Liver (tissue), 9 donors: ENCODE measurements around the gene NGF. TPM values are rescaled to one million over a fixed set of nuclear protein-coding genes. Genes with fewer than 3 reads are reported as not detected.

Source experiments
- DNase-seq: peaks from one replicate; pipeline ENCODE4 v3.0.0-alpha.2; 2017; ENCODE audit warnings: low spot score
- H3K27ac ChIP-seq, 2 donors: one replicate each; pipeline ENCODE4 v1.7.0; 2013; ENCODE audit warnings: inconsistent platforms in 2 of 2, low read length in 2 of 2, control low read depth in 1 of 2, low read depth in 1 of 2, mild to moderate bottlenecking in 1 of 2
- H3K27me3 ChIP-seq, 4 donors: one replicate each; pipeline versions ENCODE4 v1.6.1 to v1.7.0; 2013; ENCODE audit warnings: low read length in 3 of 4, inconsistent platforms in 1 of 4, mild to moderate bottlenecking in 1 of 4, moderate library complexity in 1 of 4; ENCODE audit not compliant: control insufficient read depth in 4 of 4, insufficient read depth in 4 of 4
- H3K36me3 ChIP-seq, 4 donors: one replicate each; pipeline versions ENCODE4 v1.6.1 to v1.7.0; 2013; ENCODE audit warnings: low read length in 3 of 4, mild to moderate bottlenecking in 3 of 4, low read depth in 1 of 4, moderate library complexity in 1 of 4; ENCODE audit not compliant: control insufficient read depth in 4 of 4, insufficient read depth in 3 of 4
- H3K4me1 ChIP-seq, 4 donors: one replicate each; pipeline versions ENCODE4 v1.6.1 to v1.7.0; 2013; ENCODE audit warnings: low read length in 3 of 4, mild to moderate bottlenecking in 3 of 4, moderate library complexity in 1 of 4; ENCODE audit not compliant: control insufficient read depth in 4 of 4, insufficient read depth in 4 of 4
- H3K4me3 ChIP-seq, 3 donors: one replicate each; pipeline versions ENCODE4 v1.6.1 to v1.7.0; 2013; ENCODE audit warnings: low read length in 3 of 3, control low read depth in 1 of 3, low read depth in 1 of 3, mild to moderate bottlenecking in 1 of 3
- H3K9ac ChIP-seq, 2 donors: one replicate each; pipeline ENCODE4 v1.7.0; 2013; ENCODE audit warnings: low read length in 2 of 2, mild to moderate bottlenecking in 2 of 2, moderate library complexity in 2 of 2, control low read depth in 1 of 2, low read depth in 1 of 2
- H3K9me3 ChIP-seq, 4 donors: one replicate each; pipeline versions ENCODE4 v1.6.1 to v1.7.0; 2013; ENCODE audit warnings: low read length in 3 of 4; ENCODE audit not compliant: control insufficient read depth in 4 of 4
- ATF3 ChIP-seq: IDR thresholded peaks from 2 replicates; pipeline ENCODE4 v1.6.1; 2016; ENCODE audit warnings: antibody characterized with exemption
- EGR1 ChIP-seq, 2 donors: IDR thresholded peaks; 2 replicates each; pipeline ENCODE4 v1.6.1; 2016 to 2018; ENCODE audit warnings: antibody characterized with exemption in 2 of 2, low read depth in 2 of 2
- FOXA2 ChIP-seq: IDR thresholded peaks from 2 replicates; pipeline ENCODE4 v1.6.1; 2016; ENCODE audit warnings: antibody characterized with exemption
- GABPA ChIP-seq, 2 donors: IDR thresholded peaks in 1 of 2; conservative IDR thresholded peaks in 1 of 2; 2 replicates each; pipeline ENCODE4 v1.6.1; 2016; ENCODE audit warnings: antibody characterized with exemption in 2 of 2, mild to moderate bottlenecking in 1 of 2, moderate library complexity in 1 of 2
- HNF4A ChIP-seq, 2 donors: conservative IDR thresholded peaks; 2 replicates each; pipeline ENCODE4 v1.6.1; 2016; ENCODE audit warnings: antibody characterized with exemption in 2 of 2, mild to moderate bottlenecking in 2 of 2
- HNF4G ChIP-seq: IDR thresholded peaks from 2 replicates; pipeline ENCODE4 v1.6.1; 2016; ENCODE audit warnings: antibody characterized with exemption
- JUND ChIP-seq, 2 donors: IDR thresholded peaks; 2 replicates each; pipeline ENCODE4 v1.6.1; 2016; ENCODE audit warnings: antibody characterized with exemption in 2 of 2
- NR2F2 ChIP-seq: IDR thresholded peaks from 2 replicates; pipeline ENCODE4 v1.6.1; 2016; ENCODE audit warnings: antibody characterized with exemption
- RAD21 ChIP-seq, 2 donors: IDR thresholded peaks; 2 replicates each; pipeline ENCODE4 v1.6.1; 2016; ENCODE audit warnings: antibody characterized with exemption in 2 of 2, mild to moderate bottlenecking in 2 of 2
- RXRA ChIP-seq, 2 donors: IDR thresholded peaks; 2 replicates each; pipeline ENCODE4 v1.6.1; 2017 to 2018; ENCODE audit warnings: antibody characterized with exemption in 2 of 2, mild to moderate bottlenecking in 1 of 2
- SP1 ChIP-seq: IDR thresholded peaks from 2 replicates; pipeline ENCODE4 v1.6.1; 2018; ENCODE audit warnings: antibody characterized with exemption, mild to moderate bottlenecking
- TAF1 ChIP-seq: conservative IDR thresholded peaks from 2 replicates; pipeline ENCODE4 v1.6.1; 2016; ENCODE audit warnings: antibody characterized with exemption, mild to moderate bottlenecking
- YY1 ChIP-seq: IDR thresholded peaks from 2 replicates; pipeline ENCODE4 v1.6.1; 2016; ENCODE audit warnings: antibody characterized with exemption, mild to moderate bottlenecking
- WGBS: extraction: QIAGEN DNeasy Blood & Tissue Kit; methylation state at CpG from one replicate; pipeline ENCODE4 v1.1.7; 2013; 5-methylcytosine and 5-hydroxymethylcytosine counted together
- polyA plus RNA-seq, 2 donors: library from polyadenylated mRNA; stranded (reverse) in 1 of 2; unstranded in 1 of 2; fragments of 200-250 nt in 1 of 2; fragments of >200 nt in 1 of 2; fragmentation: Nextera tagmentation in 1 of 2; extraction: Ambion mirVana in 1 of 2; gene quantifications; one replicate each; pipeline versions ENCODE4 v1.2.1 to v1.2.3, GENCODE V29; 2013 to 2015
- total RNA-seq, 2 donors: library from RNA; depleted of rRNA; stranded (reverse); fragments of >200 nt; gene quantifications; one replicate each; pipeline ENCODE4 v1.2.3, GENCODE V29; 2014
- TF ChIP-seq, protein P1 (sequence below): IDR thresholded peaks from 2 replicates; pipeline ENCODE4 v1.6.1; 2016; ENCODE audit warnings: antibody characterized with exemption, mild to moderate bottlenecking
- TF ChIP-seq, protein P2 (sequence below): IDR thresholded peaks from 2 replicates; pipeline ENCODE4 v1.6.1; 2016; ENCODE audit warnings: antibody characterized with exemption
- TF ChIP-seq, protein P3 (sequence below): IDR thresholded peaks from 2 replicates; pipeline ENCODE4 v1.6.1; 2016; ENCODE audit warnings: antibody characterized with exemption
- TF ChIP-seq, protein P4 (sequence below): fragments of 150-350 bp; IDR thresholded peaks from 2 replicates; pipeline ENCODE4 v1.5.1; 2017; ENCODE audit warnings: improper control_type of control experiment, low read depth, low read length; ENCODE audit not compliant: missing input control
- donor health status: healthy.
- donor health status: healthy.
- donor health status: healthy.
- donor health status: healthy.
- donor health status: healthy.

Gene NGF
- total and polyA plus RNA-seq, 4 donors: 0.79 to 2.1 (median 1.2) TPM

DNA sequence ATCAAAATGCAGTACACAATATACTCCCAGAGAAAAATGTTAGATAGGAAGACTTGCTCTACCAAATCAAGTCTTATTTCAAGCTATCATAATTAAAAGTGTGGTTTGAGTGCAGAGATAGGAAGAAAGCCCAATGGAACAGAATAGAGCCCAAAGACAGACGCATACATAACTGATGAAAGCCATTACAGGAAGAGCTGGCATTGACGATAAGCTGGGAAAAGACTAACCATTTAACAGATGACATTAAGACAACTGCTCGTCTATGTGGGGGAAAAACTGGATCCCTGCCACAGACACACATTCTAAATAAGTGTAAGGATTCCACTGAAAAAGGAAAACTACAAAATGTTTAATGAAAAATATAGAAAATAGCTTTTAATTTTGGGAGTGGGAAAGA, 85.5 kb downstream of the NGF start:
- Histone ChIP-seq H3K4me1 (no peaks in the 10 kb centered on the region), H3K9ac (no peak overlapping the region), H3K4me3 (no peak overlapping the region), H3K36me3 (no peaks in the 10 kb centered on the region), H3K27me3 (peaks cover 0 to 2% (median 0%) of the 10 kb centered on the region in 4 donors), H3K27ac (no peak overlapping the region), H3K9me3 (peaks cover 0 to 3% (median under 1%) of the 10 kb centered on the region in 4 donors)
- no peak for TF ChIP-seq YY1
- no peak for TF ChIP-seq HNF4A (conservative IDR thresholded peaks at IDR 0.05)
- TF ChIP-seq GABPA (IDR thresholded peaks at IDR 0.05 in 1 of 2, conservative IDR thresholded peaks at IDR 0.05 in 1 of 2): no peak
- TF ChIP-seq, protein P1, sequence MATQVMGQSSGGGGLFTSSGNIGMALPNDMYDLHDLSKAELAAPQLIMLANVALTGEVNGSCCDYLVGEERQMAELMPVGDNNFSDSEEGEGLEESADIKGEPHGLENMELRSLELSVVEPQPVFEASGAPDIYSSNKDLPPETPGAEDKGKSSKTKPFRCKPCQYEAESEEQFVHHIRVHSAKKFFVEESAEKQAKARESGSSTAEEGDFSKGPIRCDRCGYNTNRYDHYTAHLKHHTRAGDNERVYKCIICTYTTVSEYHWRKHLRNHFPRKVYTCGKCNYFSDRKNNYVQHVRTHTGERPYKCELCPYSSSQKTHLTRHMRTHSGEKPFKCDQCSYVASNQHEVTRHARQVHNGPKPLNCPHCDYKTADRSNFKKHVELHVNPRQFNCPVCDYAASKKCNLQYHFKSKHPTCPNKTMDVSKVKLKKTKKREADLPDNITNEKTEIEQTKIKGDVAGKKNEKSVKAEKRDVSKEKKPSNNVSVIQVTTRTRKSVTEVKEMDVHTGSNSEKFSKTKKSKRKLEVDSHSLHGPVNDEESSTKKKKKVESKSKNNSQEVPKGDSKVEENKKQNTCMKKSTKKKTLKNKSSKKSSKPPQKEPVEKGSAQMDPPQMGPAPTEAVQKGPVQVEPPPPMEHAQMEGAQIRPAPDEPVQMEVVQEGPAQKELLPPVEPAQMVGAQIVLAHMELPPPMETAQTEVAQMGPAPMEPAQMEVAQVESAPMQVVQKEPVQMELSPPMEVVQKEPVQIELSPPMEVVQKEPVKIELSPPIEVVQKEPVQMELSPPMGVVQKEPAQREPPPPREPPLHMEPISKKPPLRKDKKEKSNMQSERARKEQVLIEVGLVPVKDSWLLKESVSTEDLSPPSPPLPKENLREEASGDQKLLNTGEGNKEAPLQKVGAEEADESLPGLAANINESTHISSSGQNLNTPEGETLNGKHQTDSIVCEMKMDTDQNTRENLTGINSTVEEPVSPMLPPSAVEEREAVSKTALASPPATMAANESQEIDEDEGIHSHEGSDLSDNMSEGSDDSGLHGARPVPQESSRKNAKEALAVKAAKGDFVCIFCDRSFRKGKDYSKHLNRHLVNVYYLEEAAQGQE: no peak
- no peak for TF ChIP-seq HNF4G
- TF ChIP-seq, protein P2, sequence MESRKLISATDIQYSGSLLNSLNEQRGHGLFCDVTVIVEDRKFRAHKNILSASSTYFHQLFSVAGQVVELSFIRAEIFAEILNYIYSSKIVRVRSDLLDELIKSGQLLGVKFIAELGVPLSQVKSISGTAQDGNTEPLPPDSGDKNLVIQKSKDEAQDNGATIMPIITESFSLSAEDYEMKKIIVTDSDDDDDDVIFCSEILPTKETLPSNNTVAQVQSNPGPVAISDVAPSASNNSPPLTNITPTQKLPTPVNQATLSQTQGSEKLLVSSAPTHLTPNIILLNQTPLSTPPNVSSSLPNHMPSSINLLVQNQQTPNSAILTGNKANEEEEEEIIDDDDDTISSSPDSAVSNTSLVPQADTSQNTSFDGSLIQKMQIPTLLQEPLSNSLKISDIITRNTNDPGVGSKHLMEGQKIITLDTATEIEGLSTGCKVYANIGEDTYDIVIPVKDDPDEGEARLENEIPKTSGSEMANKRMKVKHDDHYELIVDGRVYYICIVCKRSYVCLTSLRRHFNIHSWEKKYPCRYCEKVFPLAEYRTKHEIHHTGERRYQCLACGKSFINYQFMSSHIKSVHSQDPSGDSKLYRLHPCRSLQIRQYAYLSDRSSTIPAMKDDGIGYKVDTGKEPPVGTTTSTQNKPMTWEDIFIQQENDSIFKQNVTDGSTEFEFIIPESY: no peak
- no peak for TF ChIP-seq TAF1
- no peak for TF ChIP-seq JUND (IDR thresholded peaks at IDR 0.05)
- TF ChIP-seq FOXA2: no peak
- no peak for TF ChIP-seq RXRA (IDR thresholded peaks at IDR 0.05)
- TF ChIP-seq, protein P3, sequence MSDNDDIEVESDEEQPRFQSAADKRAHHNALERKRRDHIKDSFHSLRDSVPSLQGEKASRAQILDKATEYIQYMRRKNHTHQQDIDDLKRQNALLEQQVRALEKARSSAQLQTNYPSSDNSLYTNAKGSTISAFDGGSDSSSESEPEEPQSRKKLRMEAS: no peak
- TF ChIP-seq ATF3: no peak
- TF ChIP-seq SP1: no peak
- TF ChIP-seq NR2F2: no peak
- TF ChIP-seq EGR1 (IDR thresholded peaks at IDR 0.05; ENCODE audit: low read depth in 2 of 2): no peak
- no peak for TF ChIP-seq RAD21 (IDR thresholded peaks at IDR 0.05)
- TF ChIP-seq, protein P4, sequence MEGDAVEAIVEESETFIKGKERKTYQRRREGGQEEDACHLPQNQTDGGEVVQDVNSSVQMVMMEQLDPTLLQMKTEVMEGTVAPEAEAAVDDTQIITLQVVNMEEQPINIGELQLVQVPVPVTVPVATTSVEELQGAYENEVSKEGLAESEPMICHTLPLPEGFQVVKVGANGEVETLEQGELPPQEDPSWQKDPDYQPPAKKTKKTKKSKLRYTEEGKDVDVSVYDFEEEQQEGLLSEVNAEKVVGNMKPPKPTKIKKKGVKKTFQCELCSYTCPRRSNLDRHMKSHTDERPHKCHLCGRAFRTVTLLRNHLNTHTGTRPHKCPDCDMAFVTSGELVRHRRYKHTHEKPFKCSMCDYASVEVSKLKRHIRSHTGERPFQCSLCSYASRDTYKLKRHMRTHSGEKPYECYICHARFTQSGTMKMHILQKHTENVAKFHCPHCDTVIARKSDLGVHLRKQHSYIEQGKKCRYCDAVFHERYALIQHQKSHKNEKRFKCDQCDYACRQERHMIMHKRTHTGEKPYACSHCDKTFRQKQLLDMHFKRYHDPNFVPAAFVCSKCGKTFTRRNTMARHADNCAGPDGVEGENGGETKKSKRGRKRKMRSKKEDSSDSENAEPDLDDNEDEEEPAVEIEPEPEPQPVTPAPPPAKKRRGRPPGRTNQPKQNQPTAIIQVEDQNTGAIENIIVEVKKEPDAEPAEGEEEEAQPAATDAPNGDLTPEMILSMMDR: no peak
- DNase-seq: no peak
- 72% methylated on average over 3 of the region's 3 CpGs for WGBS
